ENCODE results near the gene GIMAP5.

GRCh38 chr7:150756166-150756565 lies 18.9 kb downstream of the GIMAP5 start:
- TF ChIP-seq YY1 (IDR thresholded peaks at IDR 0.05; ENCODE audit: insufficient read depth, insufficient read length) (no peak), ZNF274 (IDR thresholded peaks at IDR 0.05; ENCODE audit: low read depth, low read length) (no peak)

Measured in NT2/D1 (cell line).